Activated CD8-positive, alpha-beta memory T cell treated with anti-CD3 and anti-CD28 coated beads, Interleukin-2, amount 50 U/mL, for 1 hour (primary cell): Measurements from ENCODE around the gene ELMO1.

Experiments
- DNase-seq: peaks from one replicate; pipeline ENCODE4 v3.0.0-alpha.2; 2020; ENCODE audit errors: extremely low read depth

Gene ELMO1

GRCh38 chr7:37430640-37431039, 18.0 kb downstream of the ELMO1 start:
- no peak for DNase-seq

- no peak for DNase-seq
Observed at GRCh38 chr7:37430171-37430570, 18.5 kb downstream of the ELMO1 start.

GRCh38 chr7:37429435-37429791, 19.3 kb downstream of the ELMO1 start:
- no peak for DNase-seq

GRCh38 chr7:37428681-37429434, 19.8 kb downstream of the ELMO1 start:
- no peak for DNase-seq

- DNase-seq, result no peak
Observed at GRCh38 chr7:37427276-37427940, 21.3 kb downstream of the ELMO1 start.

GRCh38 chr7:37425498-37425897, 23.2 kb downstream of the ELMO1 start:
- no peak for DNase-seq

- DNase-seq, result no peak
Observed at GRCh38 chr7:37424995-37425394, 23.7 kb downstream of the ELMO1 start.

GRCh38 chr7:37424521-37424920, 24.1 kb downstream of the ELMO1 start:
- DNase-seq, result no peak

- no peak for DNase-seq
Observed at GRCh38 chr7:37421861-37422500, 26.7 kb downstream of the ELMO1 start.

- no peak for DNase-seq
Observed at GRCh38 chr7:37420946-37421695, 27.5 kb downstream of the ELMO1 start.

GRCh38 chr7:37419496-37419895, 29.2 kb downstream of the ELMO1 start:
- no peak for DNase-seq

- no peak for DNase-seq
Observed at GRCh38 chr7:37418381-37418780, 30.3 kb downstream of the ELMO1 start.

GRCh38 chr7:37417107-37417474, 31.6 kb downstream of the ELMO1 start:
- no peak for DNase-seq

- no peak for DNase-seq
Observed at GRCh38 chr7:37416378-37417106, 32.1 kb downstream of the ELMO1 start.

- DNase-seq, result no peak
Observed at GRCh38 chr7:37415629-37416028, 33.0 kb downstream of the ELMO1 start.

- no peak for DNase-seq
Observed at GRCh38 chr7:37414352-37414983, 34.2 kb downstream of the ELMO1 start.

GRCh38 chr7:37411444-37412034, 37.1 kb downstream of the ELMO1 start:
- DNase-seq, result no peak

- no peak for DNase-seq
Observed at GRCh38 chr7:37410305-37411229, 38.1 kb downstream of the ELMO1 start.

GRCh38 chr7:37409461-37409860, 39.2 kb downstream of the ELMO1 start:
- no peak for DNase-seq
